ENCODE results near the gene CEP164.

CEP164 gene

DNA sequence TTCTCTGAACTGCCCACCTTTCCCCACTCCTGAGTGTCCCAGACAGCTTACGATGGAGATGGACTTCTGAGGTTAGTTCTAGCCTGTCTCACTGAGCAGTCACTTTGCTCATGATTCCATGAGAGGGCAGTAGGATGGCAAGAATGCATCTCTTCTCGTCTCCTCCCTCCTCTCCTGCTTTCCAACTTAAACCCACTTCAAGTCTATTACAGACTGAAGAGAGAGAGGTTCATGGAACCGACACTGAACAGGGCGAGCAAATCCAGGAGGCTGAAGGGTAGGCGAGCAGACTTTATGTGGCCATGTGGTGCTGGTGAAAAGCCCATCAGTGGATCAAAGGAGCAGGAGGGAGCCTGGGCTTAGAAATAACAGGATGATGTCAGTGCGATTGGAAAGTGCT lies 38.6 kb downstream of the CEP164 start:
- no peak for DNase-seq (ENCODE audit: low read depth)

DNA sequence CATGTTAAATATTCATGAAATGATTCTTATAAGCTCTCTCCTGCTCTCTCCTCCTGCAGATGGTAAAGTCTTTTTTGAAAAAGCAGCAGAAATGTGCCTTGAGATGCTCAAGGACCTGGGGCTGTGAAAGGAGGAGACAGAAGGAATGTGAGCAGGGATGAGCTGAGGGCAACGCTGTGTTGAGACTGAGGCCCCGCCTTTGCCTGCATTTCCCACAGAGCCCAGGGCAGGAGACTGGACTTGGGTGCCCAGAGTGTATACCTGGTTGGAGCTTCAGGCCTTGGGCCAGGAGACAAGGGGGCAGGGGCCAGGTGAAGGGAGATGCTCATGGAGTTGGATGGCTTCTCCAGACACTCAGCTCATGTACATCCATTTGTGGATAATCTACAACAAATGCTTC lies 39.2 kb downstream of the CEP164 start:
- DNase-seq (ENCODE audit: low read depth) = no peak

DNA sequence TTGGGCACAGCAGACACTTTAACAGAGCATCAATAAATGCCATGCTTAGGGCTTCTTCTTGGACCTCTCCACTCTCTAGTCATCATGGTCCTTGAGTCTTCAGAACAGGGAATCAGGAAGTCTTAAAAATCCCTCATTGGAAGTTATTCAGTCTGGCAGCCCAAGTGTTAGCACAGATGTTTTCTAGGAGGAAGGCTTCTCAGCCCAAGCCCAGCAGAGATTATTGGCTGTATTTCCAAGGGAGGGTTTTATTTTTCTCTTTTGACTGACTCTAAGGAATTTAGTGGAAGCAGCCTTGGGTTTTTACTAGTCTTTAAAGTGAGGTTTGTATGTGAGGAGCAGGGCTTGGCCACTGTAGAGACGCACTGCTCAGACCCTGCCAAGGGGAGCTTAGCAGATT lies 41.9 kb downstream of the CEP164 start:
- DNase-seq (ENCODE audit: low read depth) = no peak

DNA sequence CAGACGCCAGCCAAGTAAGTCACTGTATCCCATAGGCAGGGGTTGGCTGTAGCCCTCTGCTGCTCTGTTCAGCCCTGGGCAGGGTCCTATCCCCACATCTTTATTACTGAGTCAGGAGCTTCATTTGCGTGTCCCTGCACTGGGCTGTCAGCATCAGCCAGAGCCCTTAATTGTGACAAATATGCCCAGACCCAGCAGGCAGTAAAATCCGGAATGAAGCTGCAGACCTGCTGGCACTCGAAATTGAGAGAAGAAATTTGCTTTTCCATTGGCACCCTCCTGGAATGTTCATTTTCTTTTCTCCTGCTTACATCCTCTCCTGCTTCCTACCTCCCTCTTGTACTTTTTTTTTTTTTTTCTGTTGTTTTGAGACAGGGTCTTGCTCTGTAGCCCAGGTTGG lies 43.8 kb downstream of the CEP164 start:
- DNase-seq (ENCODE audit: low read depth) = no peak

DNA sequence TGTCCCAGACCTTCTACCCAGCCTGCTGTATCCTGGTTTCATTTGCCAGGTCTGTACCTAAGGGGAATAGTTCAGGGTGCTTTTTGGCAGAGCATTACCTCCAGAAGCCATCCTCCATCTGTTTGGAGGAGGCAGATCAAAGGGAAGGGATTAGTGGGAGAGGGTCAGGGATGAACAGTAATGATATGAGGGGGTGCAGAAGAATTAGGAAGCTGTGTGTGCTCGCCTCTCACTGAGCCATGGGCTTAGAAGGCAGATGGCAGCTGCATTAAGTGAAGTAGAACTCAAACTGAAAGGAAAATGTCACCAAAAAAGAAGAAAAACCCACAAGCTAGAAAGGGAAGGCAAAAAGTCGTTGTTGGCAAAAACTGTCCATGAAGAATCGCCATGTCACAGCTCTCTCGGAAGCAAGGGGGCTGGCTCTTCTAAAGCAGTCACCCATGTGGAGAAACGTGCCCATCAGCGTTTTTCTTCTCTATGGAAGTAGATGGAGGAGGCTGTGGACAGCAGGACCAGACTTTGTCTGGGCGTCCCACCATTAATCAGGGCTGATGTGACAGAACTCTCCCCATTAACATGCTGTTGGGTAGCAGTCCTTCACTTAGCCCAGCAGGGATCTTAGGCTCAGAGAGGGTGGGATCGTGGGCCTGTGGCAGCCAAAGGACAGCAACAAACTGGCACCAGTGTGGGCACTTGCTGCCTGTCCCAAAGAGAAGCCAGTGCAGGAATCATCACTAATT lies 46.8 kb downstream of the CEP164 start:
- no peak for DNase-seq (ENCODE audit: low read depth)

DNA sequence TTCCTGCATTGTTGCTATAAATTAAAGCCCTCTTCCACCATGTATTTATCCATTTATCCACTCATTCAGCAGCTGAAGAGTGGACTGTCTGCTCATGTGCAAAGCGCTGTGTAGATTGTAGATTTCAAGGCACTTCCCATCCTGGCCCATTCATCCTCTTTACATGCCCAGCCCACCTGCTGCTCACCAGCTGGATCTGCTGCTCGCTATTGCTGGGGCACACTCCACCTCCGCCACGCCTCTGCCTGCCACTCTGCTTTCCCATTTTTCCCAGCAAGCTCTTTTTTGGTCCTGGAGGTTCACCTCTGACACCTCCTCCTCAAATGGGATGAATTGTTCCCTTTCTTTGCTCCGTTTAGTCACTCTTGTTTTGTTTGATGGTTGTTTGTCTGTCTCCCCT lies 48.3 kb downstream of the CEP164 start:
- no peak for DNase-seq (ENCODE audit: low read depth)

DNA sequence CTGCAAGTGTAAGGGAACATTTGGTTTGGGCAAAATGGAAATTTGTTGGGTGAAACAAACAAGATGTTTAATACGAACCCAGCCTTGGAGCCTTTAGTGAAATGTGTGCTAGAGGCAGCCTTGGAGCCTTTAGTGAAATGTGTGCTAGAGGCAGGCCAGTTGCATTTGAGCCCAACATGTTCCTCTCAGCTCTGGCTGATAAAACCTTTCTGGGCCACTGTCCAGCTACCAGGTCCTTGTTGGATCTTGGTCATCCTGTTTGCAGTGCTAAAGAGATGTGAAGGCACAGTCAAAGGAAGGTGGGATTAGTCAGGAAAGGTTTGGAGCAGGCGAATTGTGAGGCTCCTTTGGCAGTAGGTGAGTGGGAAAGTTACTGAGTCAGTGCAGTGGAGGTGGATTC lies 48.9 kb downstream of the CEP164 start:
- DNase-seq (ENCODE audit: low read depth) = no peak

DNA sequence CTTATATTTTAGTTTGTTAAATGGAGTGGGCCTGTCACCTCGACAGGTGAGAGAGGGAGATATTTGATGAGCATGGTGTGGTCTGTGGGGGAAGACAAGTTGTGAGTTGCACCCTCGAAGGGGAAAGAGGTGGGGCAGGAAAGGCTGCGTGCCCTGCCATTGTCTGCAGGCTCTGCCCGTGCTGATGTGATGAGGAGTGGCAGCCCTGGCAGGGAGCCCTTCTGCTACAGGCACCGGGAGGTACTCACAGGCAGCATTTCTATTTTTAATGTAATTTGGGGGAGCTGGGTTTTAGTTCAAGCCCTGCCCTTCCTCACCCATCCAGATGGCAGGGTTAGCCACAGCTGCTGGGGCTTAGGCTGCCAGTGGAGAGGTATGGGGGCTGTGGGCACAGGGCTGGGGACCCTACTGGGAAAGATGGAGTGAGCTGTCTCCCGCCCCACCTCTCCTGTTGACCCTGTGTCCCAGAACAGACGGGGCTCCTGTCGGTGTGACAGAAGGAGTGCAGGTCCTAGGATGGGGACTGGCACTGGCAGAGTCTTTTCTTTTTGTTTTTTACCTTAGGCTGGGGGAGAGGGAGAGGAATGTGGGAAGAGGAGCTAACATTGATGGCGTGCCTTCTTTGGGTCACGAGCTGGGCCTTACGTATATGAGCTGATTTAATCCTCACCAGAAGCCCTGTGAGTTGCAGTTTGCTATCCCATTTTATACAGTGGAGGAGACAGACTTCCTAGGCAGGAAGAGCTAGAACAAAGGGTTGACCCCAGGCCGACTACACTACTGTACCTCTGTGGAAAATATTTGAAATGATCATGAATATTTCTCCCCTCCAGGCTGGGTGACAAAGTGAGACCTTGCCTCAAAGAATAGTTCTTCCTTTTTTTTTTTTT lies 51.6 kb downstream of the CEP164 start:
- no peak for DNase-seq (ENCODE audit: low read depth)

DNA sequence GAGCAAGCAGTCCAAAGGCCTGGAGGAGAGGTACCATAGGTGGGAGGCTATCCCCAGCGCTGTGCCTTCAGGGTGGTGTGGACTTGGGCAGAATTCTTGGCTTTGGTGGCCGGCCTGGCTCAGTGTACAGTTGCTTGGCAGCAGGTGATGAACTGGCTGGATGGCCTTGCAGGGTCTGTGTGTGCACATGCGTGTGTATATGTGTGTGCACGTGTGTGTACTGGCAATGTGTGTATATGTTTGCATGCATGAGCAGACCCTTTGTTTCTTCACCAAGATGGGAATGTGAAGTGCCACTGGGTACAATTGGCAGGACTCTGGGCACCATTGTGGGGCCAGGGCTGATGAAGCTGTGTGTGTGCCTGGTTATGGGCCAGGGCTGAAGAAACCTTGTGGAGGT lies 53.0 kb downstream of the CEP164 start:
- no peak for DNase-seq (ENCODE audit: low read depth)

DNA sequence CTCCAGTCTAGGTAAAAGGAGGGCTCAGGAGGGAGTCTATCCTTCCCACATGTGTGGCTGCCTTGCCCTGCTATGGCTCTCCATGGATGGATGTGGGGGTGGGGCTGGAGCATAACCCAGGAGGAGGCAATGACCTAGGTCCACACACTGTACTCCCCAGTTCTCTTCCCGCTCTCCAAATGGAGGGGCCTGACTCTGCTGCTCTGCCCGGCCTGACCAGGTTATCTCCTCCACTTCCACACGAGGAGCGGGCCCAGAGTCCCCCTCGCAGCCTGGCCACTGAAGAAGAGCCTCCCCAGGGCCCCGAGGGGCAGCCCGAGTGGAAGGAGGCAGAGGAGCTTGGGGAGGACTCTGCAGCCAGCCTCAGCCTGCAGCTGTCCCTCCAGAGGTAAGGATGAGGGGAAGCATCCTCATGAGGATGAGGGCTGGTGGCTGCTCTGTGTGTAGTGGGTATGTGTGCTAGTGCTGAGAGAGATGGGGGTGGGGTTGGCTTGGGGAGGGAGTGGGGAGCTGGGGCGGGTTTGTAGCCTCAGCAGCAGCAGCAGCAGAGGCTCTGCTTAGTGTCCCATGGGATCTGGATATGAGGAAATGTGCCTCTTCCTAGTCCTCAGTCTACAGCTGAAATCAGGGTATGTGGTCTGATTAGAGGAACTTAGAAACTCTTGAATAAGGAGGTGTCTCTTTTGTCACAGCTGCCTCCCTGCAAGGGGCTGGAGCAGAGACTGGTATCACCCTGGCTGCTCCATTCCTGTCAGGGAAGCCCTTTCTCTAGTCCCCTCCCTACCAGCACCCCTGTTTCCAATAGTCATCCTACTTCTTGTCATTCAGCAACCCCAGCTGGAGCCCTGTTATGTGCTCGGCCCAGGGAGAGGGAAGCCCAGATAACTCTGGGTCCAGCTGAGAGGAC lies 54.1 kb downstream of the CEP164 start:
- no peak for DNase-seq (ENCODE audit: low read depth)

DNA sequence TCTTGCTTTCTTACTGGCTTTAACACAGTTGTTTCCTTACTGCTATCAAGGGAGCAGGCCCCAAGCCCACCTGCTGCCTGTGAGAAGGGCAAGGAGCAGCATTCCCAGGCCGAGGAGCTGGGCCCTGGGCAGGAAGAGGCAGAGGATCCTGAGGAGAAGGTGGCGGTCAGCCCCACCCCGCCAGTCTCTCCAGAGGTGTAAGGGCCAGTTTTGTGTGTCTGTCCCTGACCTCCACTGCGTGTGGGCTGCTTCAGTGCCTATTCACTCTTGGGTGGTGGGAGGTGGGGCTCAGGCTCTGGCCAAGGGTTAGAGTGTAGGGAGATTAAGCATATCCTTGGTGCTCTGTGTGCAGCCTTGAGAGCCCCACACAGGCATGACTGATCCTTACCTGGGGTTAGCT lies 55.1 kb downstream of the CEP164 start:
- no peak for DNase-seq (ENCODE audit: low read depth)

DNA sequence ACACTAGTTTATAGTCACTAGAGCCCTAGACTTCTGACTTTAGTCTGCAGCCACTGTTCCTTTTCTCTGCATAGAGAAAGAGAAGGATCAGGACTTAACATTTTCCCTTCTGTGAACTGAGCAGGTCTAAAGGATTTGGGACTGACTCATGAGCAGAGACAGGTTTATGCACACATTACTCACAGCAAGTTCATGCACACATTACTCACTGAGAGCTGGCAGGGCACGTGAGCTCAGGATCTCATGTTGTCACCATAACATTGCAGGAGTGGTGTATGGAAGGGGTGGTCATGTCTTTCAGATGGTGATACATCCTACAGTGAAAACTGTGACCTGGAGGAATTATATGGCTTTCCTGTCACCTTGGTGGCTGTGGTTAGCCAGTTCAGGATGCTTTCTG lies 56.4 kb downstream of the CEP164 start:
- DNase-seq (ENCODE audit: low read depth) = no peak

DNA sequence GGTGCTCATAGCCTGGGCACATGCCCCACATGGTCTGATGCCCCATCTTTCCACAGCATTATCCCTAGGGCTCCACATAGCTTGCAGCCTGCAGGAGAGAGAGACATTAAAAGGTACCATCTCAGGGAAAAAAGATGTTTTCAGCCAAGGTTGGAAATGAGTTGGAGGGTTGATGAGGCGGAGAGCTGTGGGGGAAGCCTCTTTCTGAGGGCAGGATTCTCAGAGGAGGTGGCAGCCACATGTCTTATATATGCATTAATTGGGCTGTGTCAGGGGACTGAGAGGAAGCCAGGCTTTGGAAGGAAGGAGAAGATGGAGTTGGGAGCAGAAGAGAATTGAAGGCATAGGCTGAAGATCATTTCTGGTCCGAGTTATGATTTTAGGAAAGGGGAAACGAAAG lies 57.8 kb downstream of the CEP164 start:
- DNase-seq (ENCODE audit: low read depth) = no peak

DNA sequence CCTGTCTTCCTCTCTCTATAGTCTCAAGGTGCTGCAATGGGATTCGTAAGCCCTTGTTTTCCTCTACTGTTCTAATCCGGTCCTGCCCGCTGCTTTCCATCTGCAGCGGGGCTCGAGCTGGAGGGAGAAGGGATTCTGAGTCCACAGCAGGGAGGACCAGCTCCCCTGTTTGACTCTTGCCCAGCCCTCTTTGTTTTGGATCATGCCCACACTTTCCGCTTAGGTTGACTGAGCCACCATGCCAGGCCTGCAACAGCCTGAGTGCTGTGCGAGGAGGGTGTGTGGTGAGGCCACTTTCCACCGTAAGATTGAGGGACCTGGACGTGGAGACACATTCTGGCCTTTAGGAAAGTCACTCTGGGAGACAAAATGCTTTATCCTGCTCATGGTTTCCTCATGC lies 58.3 kb downstream of the CEP164 start:
- DNase-seq (ENCODE audit: low read depth) = no peak

DNA sequence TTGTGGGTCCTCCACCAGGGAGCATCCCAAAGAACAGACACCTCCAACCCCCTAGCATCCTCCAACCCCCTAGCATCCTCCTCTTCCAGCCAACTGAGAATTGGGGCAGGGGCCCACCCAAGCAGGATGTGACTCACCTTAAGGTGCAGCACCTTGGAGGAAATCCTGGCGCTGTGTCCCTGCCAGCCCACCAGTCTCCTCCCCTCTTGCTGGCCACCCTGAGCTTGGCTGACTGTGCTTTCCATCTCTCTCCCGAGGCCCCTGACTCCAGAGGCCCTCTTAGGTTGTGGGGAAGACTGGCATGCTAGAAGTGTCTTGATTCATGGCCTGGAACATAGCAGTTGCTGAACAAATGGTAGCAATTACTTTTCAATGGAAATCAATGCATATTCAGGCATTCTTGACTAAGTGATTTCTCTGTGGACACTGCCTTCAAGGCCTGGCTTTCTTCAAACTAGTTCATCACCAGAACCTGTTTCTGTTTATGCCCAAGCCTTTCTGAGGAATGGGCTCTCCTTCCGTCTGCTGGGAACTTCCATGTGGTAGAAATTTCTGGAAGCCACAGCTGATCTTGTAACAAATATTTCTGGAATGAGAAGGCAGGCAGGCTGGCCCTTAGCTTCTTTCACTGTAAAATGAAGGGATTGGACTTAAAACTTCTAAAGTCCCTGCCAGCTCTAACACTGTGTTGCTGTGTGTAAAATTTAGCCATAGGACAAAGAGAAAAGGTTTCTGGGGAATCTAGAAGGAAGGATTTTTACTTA lies 60.5 kb downstream of the CEP164 start:
- no peak for DNase-seq (ENCODE audit: low read depth)

DNA sequence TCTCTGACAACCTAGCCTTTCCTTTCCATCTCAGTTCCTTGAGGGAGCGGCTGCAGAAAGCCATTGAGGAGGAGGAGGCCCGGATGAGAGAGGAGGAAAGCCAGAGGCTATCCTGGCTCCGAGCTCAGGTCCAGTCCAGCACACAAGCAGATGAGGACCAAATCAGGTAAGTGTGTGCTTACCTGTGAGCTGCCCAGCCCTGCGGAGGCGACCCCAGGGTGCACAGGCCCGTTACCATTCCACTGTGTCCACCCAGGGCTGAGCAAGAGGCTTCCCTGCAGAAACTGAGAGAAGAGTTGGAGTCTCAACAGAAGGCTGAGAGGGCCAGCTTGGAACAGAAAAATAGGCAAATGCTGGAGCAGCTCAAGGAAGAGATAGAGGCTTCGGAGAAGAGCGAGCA lies 63.1 kb downstream of the CEP164 start:
- no peak for DNase-seq (ENCODE audit: low read depth)

DNA sequence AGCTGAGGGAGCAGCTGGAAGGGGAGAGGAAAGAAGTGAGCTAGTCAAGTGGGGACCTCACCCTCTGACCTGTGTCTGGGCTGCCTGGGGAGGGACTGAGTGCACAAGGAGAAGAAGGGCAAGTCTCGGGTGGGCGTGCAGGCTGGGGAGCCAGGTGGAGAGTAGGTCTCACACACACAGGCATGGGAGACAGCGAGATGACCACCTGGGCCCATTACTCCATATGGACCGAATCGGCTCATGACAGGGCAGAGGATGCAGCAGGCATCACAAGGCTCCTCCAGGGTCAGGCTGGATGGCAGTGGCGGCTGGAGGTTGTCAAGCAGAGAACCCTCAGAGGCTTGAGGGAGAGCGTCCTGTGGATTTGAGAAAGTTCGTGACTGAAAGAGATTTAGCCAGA lies 63.5 kb downstream of the CEP164 start:
- no peak for DNase-seq (ENCODE audit: low read depth)

DNA sequence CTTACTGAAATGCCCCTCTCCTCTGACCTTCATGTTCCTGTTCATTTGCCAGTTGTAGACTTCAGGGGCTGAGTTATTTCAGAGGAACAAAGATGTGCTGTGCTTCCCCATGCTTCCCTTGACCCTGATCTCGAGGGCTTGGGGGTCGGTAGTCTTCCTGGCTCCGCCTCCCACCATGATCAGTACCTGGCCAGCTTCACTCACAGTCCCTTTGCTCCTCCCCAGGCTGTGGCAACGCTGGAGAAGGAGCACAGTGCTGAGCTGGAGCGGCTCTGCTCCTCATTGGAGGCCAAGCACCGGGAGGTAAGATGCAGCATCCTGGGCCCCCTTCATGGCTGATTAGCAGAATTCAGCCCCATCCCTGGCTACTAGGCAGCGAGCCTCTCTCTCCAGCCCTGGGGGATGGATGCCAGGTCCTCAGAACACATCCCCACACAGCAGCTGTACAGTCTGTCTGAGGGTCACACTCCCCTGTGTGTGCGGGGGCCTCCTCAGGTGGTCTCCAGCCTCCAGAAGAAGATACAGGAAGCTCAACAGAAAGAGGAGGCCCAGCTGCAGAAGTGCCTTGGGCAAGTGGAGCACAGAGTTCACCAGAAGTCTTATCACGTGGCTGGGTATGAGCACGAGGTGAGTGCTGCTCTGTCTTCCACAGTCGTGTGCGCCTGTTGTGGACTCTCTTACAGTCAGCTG lies 64.5 kb downstream of the CEP164 start:
- no peak for DNase-seq (ENCODE audit: low read depth)

DNA sequence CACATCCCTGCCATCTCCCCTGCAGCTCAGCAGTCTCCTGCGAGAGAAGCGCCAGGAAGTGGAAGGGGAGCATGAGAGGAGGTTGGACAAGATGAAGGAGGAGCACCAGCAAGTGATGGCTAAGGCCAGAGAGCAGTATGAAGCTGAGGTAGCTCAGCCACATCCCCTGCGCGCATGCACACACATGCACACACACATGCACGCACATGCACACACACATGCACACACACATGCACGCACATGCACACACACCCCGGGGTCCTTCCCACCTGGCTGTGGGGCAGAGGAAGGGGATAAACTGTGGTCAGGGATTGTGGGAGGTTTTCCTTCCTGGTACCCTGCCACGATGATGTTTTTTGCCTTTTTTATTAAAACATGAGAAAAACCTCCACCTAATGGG lies 65.3 kb downstream of the CEP164 start:
- DNase-seq (ENCODE audit: low read depth) = no peak

DNA sequence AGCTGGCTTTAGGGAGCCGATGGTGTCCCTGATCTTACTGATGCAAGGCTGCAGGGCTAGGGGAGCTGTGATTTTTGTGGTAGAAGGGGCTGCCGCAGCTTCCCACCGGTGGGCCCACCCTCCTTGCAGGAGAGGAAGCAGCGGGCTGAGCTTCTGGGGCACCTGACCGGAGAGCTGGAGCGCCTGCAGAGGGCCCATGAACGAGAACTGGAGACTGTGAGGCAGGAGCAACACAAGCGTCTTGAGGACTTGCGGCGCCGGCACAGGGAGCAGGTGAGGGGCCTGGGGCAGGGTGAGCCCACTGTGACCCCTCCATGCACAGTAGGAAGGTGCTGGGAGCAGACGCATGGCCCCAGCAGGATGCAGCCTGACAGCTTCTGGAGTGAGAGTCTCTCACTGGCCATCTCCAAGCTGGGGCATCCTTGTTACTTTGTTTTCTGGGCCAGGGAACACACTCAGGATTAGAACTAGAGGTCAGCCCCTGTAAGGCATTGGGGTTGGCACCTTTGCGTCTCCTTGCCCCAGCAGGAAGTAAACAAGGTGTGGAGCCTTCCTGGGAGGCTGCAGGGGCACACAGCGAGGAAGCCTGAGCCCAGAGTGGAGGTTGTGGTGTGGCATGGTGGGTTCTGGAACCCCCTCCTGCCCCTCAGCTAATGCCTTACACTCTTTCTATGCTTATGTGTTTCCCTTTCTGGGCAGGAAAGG lies 66.7 kb downstream of the CEP164 start:
- no peak for DNase-seq (ENCODE audit: low read depth)

Measured in T follicular helper cell (primary cell).